Panc1 (cell line): ENCODE results near the gene JCHAIN.

Experiments used
- CTCF ChIP-seq: fragments of 450-650 bp; IDR thresholded peaks from 2 replicates; pipeline ENCODE4 v1.5.1; 2017; ENCODE audit warnings: mild to moderate bottlenecking
- POLR2AphosphoS5 ChIP-seq: IDR thresholded peaks from 2 replicates; pipeline ENCODE4 v1.6.1; 2012; ENCODE audit warnings: mild to moderate bottlenecking, low read depth, low read length, moderate library complexity
- REST ChIP-seq, 2 experiments: IDR thresholded peaks; 2 replicates each; pipeline ENCODE4 v1.6.1; 2011 to 2012; ENCODE audit warnings: low read depth in 2 of 2, control low read depth in 1 of 2, low read length in 1 of 2, mild to moderate bottlenecking in 1 of 2, moderate library complexity in 1 of 2; ENCODE audit not compliant: insufficient read depth in 1 of 2
- SIN3A ChIP-seq: IDR thresholded peaks from 2 replicates; pipeline ENCODE4 v1.6.1; 2012; ENCODE audit warnings: low read depth, mild to moderate bottlenecking, low read length, moderate library complexity, borderline replicate concordance; ENCODE audit not compliant: insufficient read depth
- TCF7L2 ChIP-seq: IDR thresholded peaks from 2 replicates; pipeline ENCODE4 v1.6.1; 2011; ENCODE audit warnings: mild to moderate bottlenecking, low read depth, low read length, inconsistent platforms

- TF ChIP-seq CTCF (no peak), SIN3A (no peak), POLR2AphosphoS5 (no peak), REST (IDR thresholded peaks at IDR 0.05; ENCODE audit: insufficient read depth in 1 of 2, low read depth in 2 of 2, low read length in 1 of 2) (no peak), TCF7L2 (no peak)
Measured at GRCh38 chr4:70674191-70674590, 7.9 kb upstream of the JCHAIN start.
